GM12875 (cell line): ENCODE data around the gene ORAI3.

Experiments
- H3K4me3 ChIP-seq: one replicate; pipeline ENCODE4 v1.5.1; 2011; ENCODE audit warnings: low read depth, low read length, control low read depth
- CTCF ChIP-seq: IDR thresholded peaks from 2 replicates; pipeline ENCODE4 v1.5.1; 2011; ENCODE audit warnings: low read depth, mild to moderate bottlenecking, control low read depth, inconsistent platforms, low read length, moderate library complexity, borderline replicate concordance; ENCODE audit not compliant: insufficient read depth

Gene ORAI3

GRCh38 chr16:30974348-30974747 is 25.5 kb downstream of the ORAI3 start:
- H3K4me3 ChIP-seq = no peak overlapping the region
- no peak for TF ChIP-seq CTCF

DNA sequence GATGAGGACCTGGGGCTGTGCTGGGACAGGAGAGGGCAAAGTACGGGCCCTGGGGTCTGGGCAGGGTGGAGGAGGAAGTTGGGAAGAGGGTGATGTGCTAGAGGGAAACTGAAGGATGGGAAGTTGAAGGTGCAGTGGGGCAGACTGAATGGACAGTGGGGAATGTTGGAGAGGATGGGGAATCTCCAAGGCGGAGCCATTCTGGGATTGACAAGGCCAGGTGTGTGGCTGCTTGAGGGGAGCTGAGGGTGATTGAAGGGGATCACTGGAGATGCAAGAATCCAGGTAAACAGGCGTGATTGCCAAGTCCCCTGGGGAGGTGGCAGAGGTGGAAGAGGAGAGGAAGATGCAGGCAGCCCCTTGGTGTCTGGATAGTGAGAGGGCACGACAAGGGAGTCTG is 27.6 kb downstream of the ORAI3 start:
- no peak for TF ChIP-seq CTCF
- no peak overlapping the region for H3K4me3 ChIP-seq

GRCh38 chr16:30977502-30977901 is 28.6 kb downstream of the ORAI3 start:
- TF ChIP-seq CTCF = peak; percentile 43; the same call in 1 of the 2 replicates
- H3K4me3 ChIP-seq = no peak overlapping the region

- H3K4me3 ChIP-seq = no peak overlapping the region
- TF ChIP-seq CTCF = no peak
These were observed 30.5 kb downstream of the ORAI3 start for GRCh38 chr16:30979170-30980022.

DNA sequence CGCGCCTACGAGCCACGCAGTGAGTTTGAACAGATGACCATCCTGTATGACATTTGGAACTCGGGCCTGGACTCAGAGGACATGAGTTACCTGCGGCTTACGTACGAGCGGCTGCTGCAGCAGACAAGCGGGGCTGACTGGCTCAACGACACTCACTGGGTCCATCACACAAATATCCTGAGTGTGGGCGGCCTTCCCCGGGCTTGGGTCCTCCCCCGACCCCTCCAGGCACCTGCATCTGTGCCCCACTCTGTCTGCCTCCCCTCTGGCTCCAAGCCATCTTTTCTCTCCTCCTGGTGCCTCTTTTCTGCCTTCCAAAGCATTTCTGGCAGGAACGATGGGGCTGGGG is 31.1 kb downstream of the ORAI3 start:
- TF ChIP-seq CTCF = no peak
- H3K4me3 ChIP-seq = no peak overlapping the region

- TF ChIP-seq CTCF = no peak
- no peak overlapping the region for H3K4me3 ChIP-seq
These were observed 31.6 kb downstream of the ORAI3 start for GRCh38 chr16:30980434-30980833.

DNA sequence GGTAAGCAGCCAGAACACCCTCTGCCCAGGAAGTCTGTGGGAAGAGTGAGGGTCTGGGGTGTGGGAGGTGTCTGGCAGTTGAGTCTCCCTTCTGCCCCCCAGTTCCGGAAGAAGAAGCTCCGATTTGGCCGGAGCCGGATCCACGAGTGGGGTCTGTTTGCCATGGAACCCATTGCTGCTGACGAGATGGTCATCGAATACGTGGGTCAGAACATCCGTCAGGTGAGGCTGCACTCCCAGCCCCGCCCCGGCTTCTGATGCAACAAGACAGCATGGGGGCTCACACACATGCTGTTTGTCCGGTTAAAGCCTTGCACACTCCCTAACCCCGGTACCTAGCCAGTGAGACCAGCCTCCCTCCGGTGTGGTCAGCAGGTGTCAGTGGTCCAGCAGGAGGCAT is 32.1 kb downstream of the ORAI3 start:
- no peak for TF ChIP-seq CTCF
- H3K4me3 ChIP-seq = no peak overlapping the region
